Astrocyte (in vitro differentiated cells and primary cell): ENCODE measurements around the gene LBHD1. TPM values are rescaled to one million over a fixed set of nuclear protein-coding genes. Genes with fewer than 3 reads are reported as not detected.
"Not testable (repeated sequence)": the region's sequence is repeated elsewhere in the genome, so short reads cannot be mapped to it uniquely, and the experiment has no call there.

Experiments used
- DNase-seq: peaks from one replicate; pipeline ENCODE4 v3.0.0-alpha.2; 2010; ENCODE audit warnings: low read depth
- FAIRE-seq: peaks from 2 replicates; lab custom pipeline; 2011; peaks lifted over from hg19 to GRCh38; lab: Jason Lieb, UNC
- H2AFZ ChIP-seq: 2 replicates; pipeline ENCODE4 v1.6.0; 2012; ENCODE audit warnings: low read depth, low read length, inconsistent platforms
- H3K27ac ChIP-seq: 2 replicates; pipeline ENCODE4 v1.5.1; 2011; ENCODE audit warnings: low read depth, low read length, inconsistent platforms
- H3K27me3 ChIP-seq: 2 replicates; pipeline ENCODE4 v1.6.0; 2011; ENCODE audit warnings: low read length, inconsistent platforms; ENCODE audit not compliant: insufficient read depth
- H3K36me3 ChIP-seq: 2 replicates; pipeline ENCODE4 v1.5.1; 2011; ENCODE audit warnings: low read length, inconsistent platforms; ENCODE audit not compliant: insufficient read depth
- H3K4me1 ChIP-seq: 2 replicates; pipeline ENCODE4 v1.5.1; 2011; ENCODE audit warnings: low read length, inconsistent platforms; ENCODE audit not compliant: insufficient read depth
- H3K4me2 ChIP-seq: 2 replicates; pipeline ENCODE4 v1.6.0; 2012; ENCODE audit warnings: low read length, inconsistent platforms
- H3K4me3 ChIP-seq: 2 replicates; pipeline ENCODE4 v1.5.1; 2011; ENCODE audit warnings: low read depth, mild to moderate bottlenecking, low read length, inconsistent platforms; ENCODE audit not compliant: insufficient read depth
- H3K79me2 ChIP-seq: 2 replicates; pipeline ENCODE4 v1.6.0; 2012; ENCODE audit warnings: mild to moderate bottlenecking, low read length, inconsistent platforms; ENCODE audit not compliant: insufficient read depth
- H3K9ac ChIP-seq: 2 replicates; pipeline ENCODE4 v1.6.0; 2012; ENCODE audit warnings: mild to moderate bottlenecking, low read length, inconsistent platforms
- H3K9me3 ChIP-seq: 2 replicates; pipeline ENCODE4 v1.5.1; 2012; ENCODE audit warnings: low read depth, mild to moderate bottlenecking, low read length, inconsistent platforms; ENCODE audit not compliant: insufficient read depth
- H4K20me1 ChIP-seq: 2 replicates; pipeline ENCODE4 v1.6.0; 2012; ENCODE audit warnings: low read length, inconsistent platforms; ENCODE audit not compliant: insufficient read depth
- H3K27ac Mint-ChIP-seq: one replicate; pipeline ENCODE4 v1.8.0; 2021; ENCODE audit warnings: mild to moderate bottlenecking, mixed read lengths; ENCODE audit not compliant: unreplicated experiment
- H3K27me3 Mint-ChIP-seq: one replicate; pipeline ENCODE4 v1.8.0; 2021; ENCODE audit warnings: low read depth, mixed read lengths; ENCODE audit not compliant: unreplicated experiment
- H3K36me3 Mint-ChIP-seq: one replicate; pipeline ENCODE4 v1.8.0; 2021; ENCODE audit warnings: low read depth, mixed read lengths; ENCODE audit not compliant: unreplicated experiment
- H3K4me1 Mint-ChIP-seq: one replicate; pipeline ENCODE4 v1.8.0; 2021; ENCODE audit warnings: low read depth, mixed read lengths; ENCODE audit not compliant: unreplicated experiment
- H3K4me3 Mint-ChIP-seq: one replicate; pipeline ENCODE4 v1.8.0; 2021; ENCODE audit warnings: mild to moderate bottlenecking, moderate library complexity, mixed read lengths; ENCODE audit not compliant: unreplicated experiment
- H3K9me3 Mint-ChIP-seq: one replicate; pipeline ENCODE4 v1.8.0; 2021; ENCODE audit warnings: mild to moderate bottlenecking, mixed read lengths; ENCODE audit not compliant: unreplicated experiment
- EZH2 ChIP-seq: IDR thresholded peaks from 2 replicates; pipeline ENCODE4 v1.6.1; 2012; ENCODE audit warnings: mild to moderate bottlenecking, low read length, inconsistent platforms; ENCODE audit not compliant: insufficient read depth
- total RNA-seq: library from RNA; stranded (reverse); gene quantifications from 2 replicates; pipeline ENCODE4 v1.2.1, GENCODE V29; 2021
- TF ChIP-seq, protein P1 (sequence below): IDR thresholded peaks from 2 replicates; pipeline ENCODE4 v1.5.1; 2011; ENCODE audit warnings: low read depth, mild to moderate bottlenecking, inconsistent platforms, low read length, moderate library complexity; ENCODE audit not compliant: insufficient read depth

The LBHD1 gene
- total RNA-seq, 1 donor from 2014 or later = 8.0 TPM

DNA sequence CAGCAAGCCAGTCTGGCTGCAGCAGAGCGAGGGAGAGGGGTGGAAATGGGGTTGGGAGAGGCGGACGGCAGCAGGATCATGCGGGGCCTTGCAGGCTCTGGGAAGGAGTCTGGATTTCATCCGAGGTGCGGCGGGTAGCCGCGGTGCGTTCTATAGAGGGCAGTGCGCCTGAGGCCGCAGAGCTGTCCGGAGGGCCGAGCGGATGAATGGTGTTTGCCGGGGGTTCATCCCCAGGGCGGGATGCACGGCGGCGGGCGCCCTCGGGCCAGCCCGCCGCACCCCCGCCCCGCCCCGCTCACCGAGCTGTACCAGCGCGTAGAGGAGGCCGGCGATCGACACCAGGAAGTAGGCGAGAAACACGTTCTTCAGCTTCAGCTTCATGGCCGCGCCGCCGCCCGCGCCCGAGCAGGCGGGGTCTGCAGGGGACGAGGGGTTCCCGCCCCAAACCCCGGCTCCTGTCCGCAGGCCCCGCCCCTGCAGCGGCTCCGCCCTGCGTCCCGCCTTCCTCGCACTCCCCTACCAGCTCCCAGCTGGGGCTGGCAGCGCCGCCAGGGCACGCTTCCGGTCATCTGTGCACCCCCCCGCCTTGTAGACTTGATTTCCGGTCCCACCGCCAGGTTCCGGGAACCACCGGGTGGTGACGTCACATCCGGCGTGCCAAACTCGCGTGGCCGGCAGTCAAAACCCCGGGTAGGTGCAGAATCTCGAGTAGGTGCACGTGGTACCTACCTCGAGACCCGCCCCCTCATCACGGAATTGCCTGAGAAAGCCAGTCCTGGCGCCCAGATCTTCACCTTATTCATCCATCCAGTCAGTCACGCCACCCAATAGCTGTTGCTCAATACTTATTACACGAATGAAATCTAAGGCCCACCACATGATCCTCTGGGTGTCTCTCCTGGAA, 50.2 kb downstream of the LBHD1 start, which contains the start of gene B3GAT3:
Gene B3GAT3, minus strand, starts transcription at position 420 of the 904 bp plus-strand sequence. Its CDS starts 39 bp downstream, at position 381.
- H3K4me1 Mint-ChIP-seq = peaks cover 8% of the 10 kb centered on the region
- peak within 1 kb of the TSS; percentile 93 for H3K4me2 ChIP-seq
- no peaks in the 10 kb centered on the region for H3K9me3 ChIP-seq
- FAIRE-seq (no peak), DNase-seq (peak; percentile 97)
- TF ChIP-seq, protein P1, sequence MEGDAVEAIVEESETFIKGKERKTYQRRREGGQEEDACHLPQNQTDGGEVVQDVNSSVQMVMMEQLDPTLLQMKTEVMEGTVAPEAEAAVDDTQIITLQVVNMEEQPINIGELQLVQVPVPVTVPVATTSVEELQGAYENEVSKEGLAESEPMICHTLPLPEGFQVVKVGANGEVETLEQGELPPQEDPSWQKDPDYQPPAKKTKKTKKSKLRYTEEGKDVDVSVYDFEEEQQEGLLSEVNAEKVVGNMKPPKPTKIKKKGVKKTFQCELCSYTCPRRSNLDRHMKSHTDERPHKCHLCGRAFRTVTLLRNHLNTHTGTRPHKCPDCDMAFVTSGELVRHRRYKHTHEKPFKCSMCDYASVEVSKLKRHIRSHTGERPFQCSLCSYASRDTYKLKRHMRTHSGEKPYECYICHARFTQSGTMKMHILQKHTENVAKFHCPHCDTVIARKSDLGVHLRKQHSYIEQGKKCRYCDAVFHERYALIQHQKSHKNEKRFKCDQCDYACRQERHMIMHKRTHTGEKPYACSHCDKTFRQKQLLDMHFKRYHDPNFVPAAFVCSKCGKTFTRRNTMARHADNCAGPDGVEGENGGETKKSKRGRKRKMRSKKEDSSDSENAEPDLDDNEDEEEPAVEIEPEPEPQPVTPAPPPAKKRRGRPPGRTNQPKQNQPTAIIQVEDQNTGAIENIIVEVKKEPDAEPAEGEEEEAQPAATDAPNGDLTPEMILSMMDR = no peak
- peaks cover 14% of the 10 kb centered on the region for H3K79me2 ChIP-seq
- H3K27ac Mint-ChIP-seq = peak within 1 kb of the TSS; percentile 96
- H3K36me3 Mint-ChIP-seq = peaks cover 6% of the 10 kb centered on the region
- peak within 1 kb of the TSS; percentile 44 for H2AFZ ChIP-seq
- peak within 1 kb of the TSS; percentile 44 for H3K27ac ChIP-seq
- peak within 1 kb of the TSS; percentile 82 for H3K4me3 ChIP-seq
- no peaks in the 10 kb centered on the region for H3K9me3 Mint-ChIP-seq
- H3K27me3 ChIP-seq = no peaks in the 10 kb centered on the region
- H3K27me3 Mint-ChIP-seq = no peaks in the 10 kb centered on the region
- H4K20me1 ChIP-seq = no peaks in the 10 kb centered on the region
- peaks cover 18% of the 10 kb centered on the region for H3K36me3 ChIP-seq
- H3K9ac ChIP-seq = peak within 1 kb of the TSS; percentile 89
- H3K4me1 ChIP-seq = peaks cover 12% of the 10 kb centered on the region
- peak within 1 kb of the TSS; percentile 93 for H3K4me3 Mint-ChIP-seq

DNA sequence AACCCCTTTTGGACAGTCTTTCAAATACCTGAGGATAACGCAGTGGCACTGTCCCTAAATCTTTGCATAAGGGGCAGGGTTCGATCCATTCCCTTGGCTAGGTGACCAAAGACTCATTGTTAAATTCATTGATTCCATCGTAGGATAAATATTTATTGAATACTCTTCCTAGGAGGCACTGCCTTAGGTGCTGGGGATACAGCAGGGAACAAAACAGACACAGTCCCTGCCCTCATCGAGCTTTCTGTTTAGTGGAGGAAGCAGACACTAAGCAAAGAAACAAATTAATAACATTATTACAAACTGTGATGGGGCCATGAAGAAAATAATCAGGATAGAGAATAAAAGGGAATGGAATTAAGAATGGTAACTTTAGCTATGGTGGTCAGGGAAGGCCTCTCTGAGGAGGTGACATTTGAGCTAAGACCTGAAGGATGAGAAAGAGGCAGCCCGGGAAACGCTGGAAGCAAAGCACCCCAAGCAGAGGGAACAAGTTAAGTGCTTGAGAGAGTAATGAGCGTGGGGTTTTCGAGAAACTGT, 51.0 kb downstream of the LBHD1 start:
- Histone ChIP-seq H2AFZ (peak overlapping the region; percentile 34), H3K9me3 (no peaks in the 10 kb centered on the region), H4K20me1 (no peaks in the 10 kb centered on the region), H3K36me3 (peaks cover 12% of the 10 kb centered on the region), H3K4me2 (peak overlapping the region; percentile 93), H3K27me3 (no peaks in the 10 kb centered on the region), H3K9ac (peak overlapping the region; percentile 89), H3K4me1 (peaks cover 12% of the 10 kb centered on the region), H3K4me3 (peak overlapping the region; percentile 82), H3K27ac (peak overlapping the region; percentile 44), H3K79me2 (peaks cover 14% of the 10 kb centered on the region)
- peak overlapping the region; percentile 96 for H3K27ac Mint-ChIP-seq
- DNase-seq (no peak), FAIRE-seq (no peak)
- H3K4me3 Mint-ChIP-seq = peak overlapping the region; percentile 93
- H3K36me3 Mint-ChIP-seq = peaks cover 4% of the 10 kb centered on the region
- TF ChIP-seq, protein P1 = no peak
- TF ChIP-seq EZH2 = no peak
- no peaks in the 10 kb centered on the region for H3K27me3 Mint-ChIP-seq
- no peaks in the 10 kb centered on the region for H3K9me3 Mint-ChIP-seq
- peaks cover 8% of the 10 kb centered on the region for H3K4me1 Mint-ChIP-seq

DNA sequence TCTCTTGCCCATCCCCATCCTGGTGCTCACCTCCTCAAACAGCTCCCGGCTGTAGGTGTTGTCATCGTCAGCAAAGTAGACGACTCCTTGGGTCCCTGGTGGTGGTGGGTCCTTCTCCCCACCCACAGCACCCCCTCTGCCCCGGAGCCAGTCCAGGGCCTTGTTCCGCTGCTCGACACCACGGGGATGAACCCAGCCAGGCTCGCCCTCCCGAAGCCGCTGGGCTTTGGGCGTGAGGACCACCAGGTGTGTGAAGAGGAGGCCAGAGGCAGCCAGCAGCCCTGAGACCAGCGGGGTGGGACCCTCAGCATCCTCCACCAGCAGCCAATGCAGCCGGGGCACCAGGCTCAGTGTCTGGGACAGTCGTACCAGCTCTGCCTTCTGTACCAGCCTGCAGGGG, 55.1 kb downstream of the LBHD1 start:
- DNase-seq, H2AFZ ChIP-seq, H3K9ac ChIP-seq, H3K4me3 ChIP-seq, FAIRE-seq, H3K4me1 Mint-ChIP-seq, H3K27me3 Mint-ChIP-seq, H3K27ac Mint-ChIP-seq, H3K36me3 ChIP-seq, H3K36me3 Mint-ChIP-seq, H3K4me2 ChIP-seq, H3K27ac ChIP-seq, H4K20me1 ChIP-seq, H3K9me3 Mint-ChIP-seq, H3K27me3 ChIP-seq, H3K4me3 Mint-ChIP-seq, H3K9me3 ChIP-seq: not testable (repeated sequence)
- peaks cover 12% of the 10 kb centered on the region for H3K4me1 ChIP-seq
- H3K79me2 ChIP-seq = peaks cover 14% of the 10 kb centered on the region
